HG03060 (cell line): Measurements from ENCODE around the gene FBXW10.
"Not testable (repeated sequence)": the region's sequence is repeated elsewhere in the genome, so short reads cannot be mapped to it uniquely, and the experiment has no call there.

Experiments used
- ATAC-seq: cut with Tn5 transposase; IDR thresholded peaks from one replicate; pipeline ENCODE4 v1.9.1; 2021; ENCODE audit warnings: low read depth, moderate number of reproducible peaks; ENCODE audit not compliant: unreplicated experiment

FBXW10 gene, protein sequence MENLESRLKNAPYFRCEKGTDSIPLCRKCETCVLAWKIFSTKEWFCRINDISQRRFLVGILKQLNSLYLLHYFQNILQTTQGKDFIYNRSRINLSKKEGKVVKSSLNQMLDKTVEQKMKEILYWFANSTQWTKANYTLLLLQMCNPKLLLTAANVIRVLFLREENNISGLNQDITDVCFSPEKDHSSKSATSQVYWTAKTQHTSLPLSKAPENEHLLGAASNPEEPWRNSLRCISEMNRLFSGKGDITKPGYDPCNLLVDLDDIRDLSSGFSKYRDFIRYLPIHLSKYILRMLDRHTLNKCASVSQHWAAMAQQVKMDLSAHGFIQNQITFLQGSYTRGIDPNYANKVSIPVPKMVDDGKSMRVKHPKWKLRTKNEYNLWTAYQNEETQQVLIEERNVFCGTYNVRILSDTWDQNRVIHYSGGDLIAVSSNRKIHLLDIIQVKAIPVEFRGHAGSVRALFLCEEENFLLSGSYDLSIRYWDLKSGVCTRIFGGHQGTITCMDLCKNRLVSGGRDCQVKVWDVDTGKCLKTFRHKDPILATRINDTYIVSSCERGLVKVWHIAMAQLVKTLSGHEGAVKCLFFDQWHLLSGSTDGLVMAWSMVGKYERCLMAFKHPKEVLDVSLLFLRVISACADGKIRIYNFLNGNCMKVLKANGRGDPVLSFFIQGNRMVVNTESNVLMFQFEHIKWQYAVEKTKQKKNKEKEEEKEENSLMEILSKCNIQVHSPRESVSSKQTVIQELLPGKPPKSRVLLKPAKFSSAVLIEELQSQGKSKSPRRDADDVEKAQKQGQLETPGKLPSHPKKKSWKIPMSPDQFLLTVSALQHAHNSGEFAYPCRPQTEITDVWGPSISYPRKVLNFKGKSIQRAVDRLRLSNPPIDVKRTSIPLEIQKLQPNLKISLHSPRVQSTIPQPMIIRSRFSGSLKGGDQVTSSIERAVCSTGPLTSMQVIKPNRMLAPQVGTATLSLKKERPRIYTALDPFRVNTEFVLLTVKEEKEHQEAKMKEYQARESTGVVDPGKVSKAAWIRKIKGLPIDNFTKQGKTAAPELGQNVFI

DNA sequence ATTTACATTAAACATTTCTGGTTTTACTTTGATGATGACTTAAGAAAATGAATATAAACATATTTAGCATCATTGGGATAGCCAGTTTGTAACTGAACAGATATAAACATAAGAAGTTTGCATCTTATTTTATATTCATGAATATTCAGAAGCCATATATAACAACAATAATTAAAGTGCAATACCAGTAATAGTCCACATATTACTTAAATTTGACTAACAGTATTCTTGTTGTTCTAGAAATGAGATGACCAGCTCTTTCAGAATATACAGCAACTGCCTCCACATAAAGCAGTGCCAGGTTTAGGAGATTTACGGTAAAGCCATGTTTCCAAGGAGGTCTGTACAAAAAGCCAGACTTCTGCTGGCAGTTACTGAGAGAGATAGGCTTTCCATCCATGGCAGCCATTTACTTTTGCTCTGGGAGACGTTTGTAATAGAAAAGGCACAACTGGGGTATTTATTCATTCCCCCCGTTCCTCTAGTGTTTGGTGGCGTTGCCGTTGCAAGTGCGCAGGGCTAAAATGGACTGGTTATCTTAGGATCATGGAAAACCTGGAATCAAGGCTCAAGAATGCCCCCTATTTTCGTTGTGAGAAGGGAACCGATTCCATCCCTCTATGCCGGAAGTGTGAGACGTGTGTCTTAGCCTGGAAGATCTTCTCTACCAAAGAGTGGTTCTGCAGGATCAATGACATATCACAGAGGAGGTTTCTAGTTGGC is at the start of gene FBXW10:
Gene FBXW10 (plus strand): TSS at position 356 of the 723 bp plus-strand sequence. CDS start 191 bp downstream, at position 547.
- ATAC-seq = not testable (repeated sequence)

DNA sequence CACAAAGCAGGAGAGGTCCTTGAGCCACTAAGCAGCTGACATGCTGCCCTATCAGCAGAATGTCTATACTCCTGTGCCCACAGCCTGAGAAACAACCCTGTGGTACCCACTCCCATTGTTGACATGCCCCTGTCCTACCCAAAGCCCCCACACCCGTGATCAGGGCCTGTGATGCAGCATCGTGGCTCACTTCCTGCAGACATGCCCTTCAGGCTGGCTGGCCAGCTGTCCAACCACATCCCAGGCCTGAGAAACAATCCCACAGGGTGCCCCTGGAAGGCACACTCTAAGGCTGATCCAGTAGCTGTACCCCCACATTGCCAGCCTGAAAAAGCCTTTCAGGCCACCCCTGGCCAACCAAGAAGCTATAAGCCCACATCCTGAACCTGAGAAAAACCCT is 48.7 kb upstream of the FBXW10 start:
- not testable (repeated sequence) for ATAC-seq

DNA sequence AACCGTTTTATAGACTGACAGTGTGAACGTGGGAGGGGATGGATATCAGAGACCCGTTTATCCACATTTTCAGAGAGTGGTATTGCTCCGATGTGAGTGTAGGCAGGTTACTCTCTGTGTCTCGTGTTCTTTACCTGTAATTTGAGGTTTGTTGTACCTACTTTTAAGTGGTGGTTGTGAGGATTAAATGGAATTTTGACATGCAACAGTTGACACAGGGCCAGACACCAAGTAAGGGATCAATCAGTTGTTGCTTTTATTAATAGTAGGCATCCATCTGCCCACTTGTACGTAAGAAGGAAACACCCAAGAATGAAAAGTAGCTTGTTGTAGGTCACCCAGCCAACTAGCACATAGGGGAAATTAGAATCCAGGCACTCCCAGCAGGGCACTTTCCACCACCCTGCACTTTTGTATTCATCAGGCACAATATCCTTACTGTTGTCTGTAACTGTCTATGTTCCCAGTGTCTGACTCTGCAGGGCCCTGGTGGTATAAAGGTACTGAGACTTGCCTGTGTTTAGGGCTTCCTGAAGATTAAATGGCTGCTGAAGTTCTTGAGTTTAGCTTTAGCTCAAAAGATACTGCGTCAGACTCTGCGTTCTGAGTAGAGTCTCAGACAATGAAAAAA is 45.3 kb upstream of the FBXW10 start:
- ATAC-seq = not testable (repeated sequence)

GRCh38 chr17:18705955-18706354 is 37.9 kb upstream of the FBXW10 start:
- not testable (repeated sequence) for ATAC-seq

- ATAC-seq = not testable (repeated sequence)
Observed at GRCh38 chr17:18708215-18708614, 35.6 kb upstream of the FBXW10 start.

- ATAC-seq = not testable (repeated sequence)
Observed at GRCh38 chr17:18712354-18712999, 31.4 kb upstream of the FBXW10 start.

DNA sequence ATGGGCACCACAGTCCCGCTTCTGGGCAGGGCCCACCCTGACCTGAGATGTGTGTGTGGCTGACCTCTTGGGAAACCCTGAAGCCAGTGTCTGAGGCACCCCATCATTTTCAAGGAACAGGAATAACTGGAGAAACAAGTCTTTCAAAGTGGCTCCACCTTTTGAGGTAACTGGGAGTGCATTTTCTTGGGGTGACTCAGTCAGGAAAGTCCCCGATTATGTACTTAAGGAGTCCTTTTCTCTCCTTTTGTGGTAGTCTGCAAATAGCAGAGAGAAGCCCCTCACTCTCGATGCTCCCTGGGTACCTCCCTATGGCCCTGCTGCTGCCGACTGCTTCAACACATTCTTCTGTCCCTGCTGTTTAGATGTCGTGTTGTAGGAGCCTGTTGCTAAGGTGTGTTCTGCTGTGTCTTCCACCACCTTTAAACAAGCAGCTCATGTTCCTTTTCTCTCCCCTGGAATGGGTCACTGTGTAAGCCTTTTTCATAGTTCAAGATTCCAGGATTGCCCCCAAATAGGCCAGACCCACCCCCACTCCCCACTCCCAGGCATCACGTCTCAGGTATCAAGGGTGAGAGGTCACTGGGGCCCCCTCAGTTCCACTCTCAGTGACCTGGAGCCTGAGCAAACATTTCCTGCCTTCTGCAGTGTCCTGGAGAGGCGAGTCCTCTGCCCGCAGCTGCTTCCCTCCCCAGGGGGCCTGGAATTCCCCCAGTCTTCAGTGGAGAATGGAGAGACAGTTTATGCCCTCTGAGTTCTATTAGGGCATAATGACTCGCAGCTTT is 25.0 kb upstream of the FBXW10 start:
- ATAC-seq = not testable (repeated sequence)

- not testable (repeated sequence) for ATAC-seq
Observed at GRCh38 chr17:18719428-18720110, 24.3 kb upstream of the FBXW10 start.

- ATAC-seq = not testable (repeated sequence)
Observed at GRCh38 chr17:18721775-18722547, 21.9 kb upstream of the FBXW10 start.

GRCh38 chr17:18722612-18723011 is 21.2 kb upstream of the FBXW10 start:
- not testable (repeated sequence) for ATAC-seq

GRCh38 chr17:18723509-18723908 is 20.3 kb upstream of the FBXW10 start:
- ATAC-seq = not testable (repeated sequence)

DNA sequence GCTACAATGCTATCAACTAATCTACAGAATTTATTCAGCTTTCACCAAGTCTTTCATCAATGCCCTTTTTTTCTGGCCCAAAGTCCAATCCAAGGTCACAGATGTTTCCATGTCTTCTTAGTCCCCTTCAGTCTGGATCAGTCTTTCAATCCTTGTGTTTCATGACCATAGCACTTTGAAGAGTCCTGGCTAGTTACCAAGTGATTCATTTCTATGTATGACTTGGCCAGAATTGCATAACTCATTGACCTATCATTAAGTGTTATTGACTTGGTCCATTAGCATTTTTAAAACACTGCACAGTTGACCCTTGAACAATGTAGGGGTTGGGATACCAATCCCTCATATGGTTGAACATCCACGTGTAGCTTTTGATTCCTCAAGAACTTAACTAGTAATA is 11.4 kb upstream of the FBXW10 start:
- ATAC-seq = not testable (repeated sequence)

- ATAC-seq = not testable (repeated sequence)
Observed at GRCh38 chr17:18733350-18733749, 10.5 kb upstream of the FBXW10 start.

DNA sequence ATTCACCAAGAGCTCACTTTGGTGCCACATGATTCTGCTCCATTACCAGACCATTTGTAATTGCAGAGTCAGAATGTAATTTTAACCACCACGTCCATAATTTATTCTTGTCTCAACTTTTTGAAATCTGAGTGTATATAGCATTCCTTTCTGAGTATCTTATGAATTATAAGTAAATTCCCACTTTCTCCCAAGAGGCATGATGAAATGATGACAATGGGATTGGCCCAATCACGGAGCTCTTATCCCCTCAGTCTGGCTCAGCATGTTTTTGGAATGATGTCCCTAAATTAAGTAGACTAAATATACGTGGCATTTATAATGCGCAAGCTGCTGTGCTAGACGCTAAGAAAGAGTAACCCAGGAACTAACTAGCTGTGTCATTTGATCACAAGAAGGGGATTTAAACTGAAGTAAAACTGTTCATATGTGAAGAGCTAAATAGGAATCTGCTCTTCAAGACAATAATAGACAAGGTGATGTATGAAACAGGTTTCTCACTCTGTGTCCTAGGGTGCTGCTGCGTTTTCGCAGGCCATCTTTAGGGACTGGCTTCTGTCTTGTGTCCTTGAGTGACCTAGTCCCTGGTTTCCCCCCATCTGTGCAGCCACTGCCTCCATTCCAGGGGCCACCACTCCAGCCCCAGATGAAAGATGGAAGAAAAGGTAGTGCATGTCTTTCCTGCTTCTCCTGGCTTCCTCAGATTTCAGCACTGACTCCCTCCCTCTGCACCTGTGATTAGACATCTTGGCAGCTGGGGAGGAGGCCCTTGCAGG is 4.0 kb upstream of the FBXW10 start:
- ATAC-seq = not testable (repeated sequence)

DNA sequence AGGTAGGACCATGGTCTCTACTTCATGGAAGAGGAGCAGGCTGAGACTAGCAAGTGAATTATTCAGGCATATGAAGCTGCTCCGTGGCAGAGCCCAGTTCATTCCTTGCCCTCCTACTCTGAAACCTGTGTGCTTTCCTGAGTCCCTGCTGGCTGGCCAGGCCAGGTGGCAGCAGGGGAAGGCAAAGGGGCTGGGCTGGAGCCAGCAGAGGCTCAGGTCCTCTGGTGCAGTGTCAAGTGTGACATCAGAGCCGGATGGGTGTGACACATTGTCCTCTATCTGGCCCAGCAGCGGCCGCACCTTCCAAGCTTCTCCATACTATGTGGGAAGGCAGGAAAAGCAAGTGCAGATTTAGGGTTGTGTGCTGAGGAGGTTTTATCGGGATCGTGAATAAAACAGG is 2.6 kb upstream of the FBXW10 start:
- not testable (repeated sequence) for ATAC-seq

DNA sequence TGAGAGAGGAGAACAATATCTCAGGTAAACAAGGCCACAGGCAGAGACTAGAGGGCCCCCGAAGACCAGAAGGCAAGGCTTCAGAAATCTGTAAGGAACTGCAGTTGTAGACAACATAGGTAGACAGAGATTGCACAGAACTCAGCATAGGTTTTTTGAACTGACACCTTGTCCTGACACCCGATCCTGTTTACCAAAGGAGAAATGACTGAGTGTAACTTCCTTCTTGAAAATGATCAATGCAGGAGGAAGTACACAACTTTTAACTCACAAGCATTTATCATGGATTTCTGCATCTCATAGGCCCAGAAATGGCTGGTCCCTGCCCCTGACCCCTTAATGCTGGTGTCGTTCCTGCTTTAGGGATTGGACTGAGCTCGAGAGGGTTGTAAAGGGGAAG is 872 bp downstream of the FBXW10 start:
- ATAC-seq = not testable (repeated sequence)
